ENCODE data around the gene GPR75. TPM values are rescaled to one million over a fixed set of nuclear protein-coding genes. Genes with fewer than 3 reads are reported as not detected.
A peak's percentile ranks its signal among the peaks of the same experiment; 100 is the strongest.

The GPR75 gene
- total and polyA plus RNA-seq, 2 of the 13 experiments (the other 11 are each of a cell fraction or from before 2014, with no cell fraction given): 3.3 to 4.1 TPM

DNA sequence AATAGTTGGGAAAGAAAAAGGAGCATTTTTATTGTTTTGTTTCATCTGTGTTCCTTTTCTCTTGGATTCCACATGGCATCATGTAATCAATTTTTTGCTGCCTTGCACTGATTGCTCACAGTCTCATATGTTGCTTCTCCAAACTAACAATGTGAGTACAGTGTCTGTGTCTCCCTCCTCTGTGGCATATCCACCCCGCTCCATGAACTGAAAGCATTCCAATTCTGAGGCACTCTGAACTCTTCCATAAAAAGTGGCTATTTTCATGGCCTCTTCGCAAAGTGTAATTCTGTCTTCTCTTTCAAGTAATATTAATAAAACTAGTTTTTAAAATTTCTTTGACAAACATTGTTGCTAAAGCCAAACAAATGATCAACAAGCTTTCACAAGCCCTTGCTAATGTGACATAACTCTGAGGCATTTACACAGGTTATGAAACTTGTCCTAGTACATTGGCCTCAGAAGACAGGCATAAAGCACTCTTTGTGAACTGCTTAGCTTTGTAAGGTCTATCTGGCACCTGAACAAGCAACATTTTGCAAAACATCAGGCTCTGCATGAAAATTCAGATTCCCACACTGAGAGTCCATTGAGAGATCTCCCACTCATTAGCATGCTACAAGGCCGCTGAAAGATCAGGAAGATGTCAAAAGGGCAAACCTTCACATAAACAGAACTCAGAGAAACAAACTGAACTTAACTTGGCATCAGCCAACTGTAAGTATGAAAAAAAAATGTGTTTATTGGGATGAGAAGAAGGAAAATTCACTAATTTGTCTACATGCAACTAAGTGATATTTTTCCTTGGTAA, 33.0 kb downstream of the GPR75 start (continued):
- TF ChIP-seq FOXP1 (IDR thresholded peaks at IDR 0.05) (peak; percentile 99), FOXP1 (CRISPR knock-in tag; IDR thresholded peaks at IDR 0.05) (peak; percentile 99), ZNF44 (CRISPR knock-in tag; IDR thresholded peaks at IDR 0.05) (no peak), TCF12 (IDR thresholded peaks at IDR 0.05) (no peak), TCF12 (CRISPR knock-in tag; IDR thresholded peaks at IDR 0.05) (peak; percentile 100), CSRNP1 (CRISPR knock-in tag; IDR thresholded peaks at IDR 0.05) (peak; percentile 60), ZNF460 (CRISPR knock-in tag; IDR thresholded peaks at IDR 0.05; ENCODE audit: borderline replicate concordance) (no peak; the same call in 1 of the 2 replicates), GMEB2 (CRISPR knock-in tag; IDR thresholded peaks at IDR 0.05; ENCODE audit: low read depth) (peak; percentile 61; the same call in 1 of the 2 replicates), ZNF138 (CRISPR knock-in tag; IDR thresholded peaks at IDR 0.05; ENCODE audit: low read depth) (no peak), ZNF746 (CRISPR knock-in tag; IDR thresholded peaks at IDR 0.05) (no peak; the same call in 1 of the 2 replicates), ZNF12 (CRISPR knock-in tag; IDR thresholded peaks at IDR 0.05) (peak; percentile 82; the same call in 1 of the 2 replicates), HDAC2 (CRISPR knock-in tag; IDR thresholded peaks at IDR 0.05) (peak; percentile 97), PCBP1 (IDR thresholded peaks at IDR 0.05; ENCODE audit: borderline replicate concordance, low read depth, low read length) (no peak), ARID4A (CRISPR knock-in tag; IDR thresholded peaks at IDR 0.05; ENCODE audit: borderline replicate concordance) (peak; percentile 68; the same call in 1 of the 2 replicates), DDIT3 (CRISPR knock-in tag; IDR thresholded peaks at IDR 0.05) (0 out of 2 replicates have a peak, but pooled peaks have one; percentile 57)
- TF ChIP-seq, protein P1, sequence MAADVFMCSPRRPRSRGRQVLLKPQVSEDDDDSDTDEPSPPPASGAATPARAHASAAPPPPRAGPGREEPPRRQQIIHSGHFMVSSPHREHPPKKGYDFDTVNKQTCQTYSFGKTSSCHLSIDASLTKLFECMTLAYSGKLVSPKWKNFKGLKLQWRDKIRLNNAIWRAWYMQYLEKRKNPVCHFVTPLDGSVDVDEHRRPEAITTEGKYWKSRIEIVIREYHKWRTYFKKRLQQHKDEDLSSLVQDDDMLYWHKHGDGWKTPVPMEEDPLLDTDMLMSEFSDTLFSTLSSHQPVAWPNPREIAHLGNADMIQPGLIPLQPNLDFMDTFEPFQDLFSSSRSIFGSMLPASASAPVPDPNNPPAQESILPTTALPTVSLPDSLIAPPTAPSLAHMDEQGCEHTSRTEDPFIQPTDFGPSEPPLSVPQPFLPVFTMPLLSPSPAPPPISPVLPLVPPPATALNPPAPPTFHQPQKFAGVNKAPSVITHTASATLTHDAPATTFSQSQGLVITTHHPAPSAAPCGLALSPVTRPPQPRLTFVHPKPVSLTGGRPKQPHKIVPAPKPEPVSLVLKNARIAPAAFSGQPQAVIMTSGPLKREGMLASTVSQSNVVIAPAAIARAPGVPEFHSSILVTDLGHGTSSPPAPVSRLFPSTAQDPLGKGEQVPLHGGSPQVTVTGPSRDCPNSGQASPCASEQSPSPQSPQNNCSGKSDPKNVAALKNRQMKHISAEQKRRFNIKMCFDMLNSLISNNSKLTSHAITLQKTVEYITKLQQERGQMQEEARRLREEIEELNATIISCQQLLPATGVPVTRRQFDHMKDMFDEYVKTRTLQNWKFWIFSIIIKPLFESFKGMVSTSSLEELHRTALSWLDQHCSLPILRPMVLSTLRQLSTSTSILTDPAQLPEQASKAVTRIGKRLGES (CRISPR knock-in tag; IDR thresholded peaks at IDR 0.05; ENCODE audit: borderline replicate concordance): peak; percentile 70; the same call in 1 of the 2 replicates
- TF ChIP-seq, protein P2, sequence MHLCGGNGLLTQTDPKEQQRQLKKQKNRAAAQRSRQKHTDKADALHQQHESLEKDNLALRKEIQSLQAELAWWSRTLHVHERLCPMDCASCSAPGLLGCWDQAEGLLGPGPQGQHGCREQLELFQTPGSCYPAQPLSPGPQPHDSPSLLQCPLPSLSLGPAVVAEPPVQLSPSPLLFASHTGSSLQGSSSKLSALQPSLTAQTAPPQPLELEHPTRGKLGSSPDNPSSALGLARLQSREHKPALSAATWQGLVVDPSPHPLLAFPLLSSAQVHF (CRISPR knock-in tag; IDR thresholded peaks at IDR 0.05): peak; percentile 82; the same call in 1 of the 2 replicates
